ENCODE results near the gene NLRC5.

DNA sequence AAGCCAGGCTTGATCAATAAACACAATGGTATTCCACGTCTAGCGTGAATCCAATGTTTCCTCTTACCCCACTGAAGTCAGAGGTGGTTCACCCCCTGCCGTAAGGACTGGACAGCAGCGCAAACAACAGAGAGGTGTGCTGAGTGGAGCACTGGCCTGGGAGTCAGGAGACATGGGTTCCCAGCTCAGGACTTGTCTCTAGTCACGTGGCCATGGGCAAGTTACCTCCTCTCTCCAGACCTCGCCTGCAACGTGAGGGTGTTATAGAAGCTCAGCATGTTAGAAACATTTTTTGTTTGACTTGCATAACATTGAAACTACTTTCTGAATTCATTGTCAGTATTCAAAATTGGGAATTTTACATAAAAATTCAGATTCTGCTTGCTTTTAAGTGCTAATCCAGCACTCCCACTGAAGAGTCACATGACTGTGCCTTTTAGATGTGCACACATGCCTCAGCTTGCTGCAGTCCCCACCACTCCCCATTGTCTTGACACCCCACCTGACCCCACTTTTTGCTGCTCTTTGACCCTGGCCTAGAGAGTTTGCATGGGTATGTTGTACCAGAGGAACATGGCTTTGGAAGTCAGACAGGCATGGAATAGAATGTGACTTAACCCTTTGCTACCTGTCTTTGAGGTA is 94.2 kb downstream of the NLRC5 start:
- TF ChIP-seq, protein P1, sequence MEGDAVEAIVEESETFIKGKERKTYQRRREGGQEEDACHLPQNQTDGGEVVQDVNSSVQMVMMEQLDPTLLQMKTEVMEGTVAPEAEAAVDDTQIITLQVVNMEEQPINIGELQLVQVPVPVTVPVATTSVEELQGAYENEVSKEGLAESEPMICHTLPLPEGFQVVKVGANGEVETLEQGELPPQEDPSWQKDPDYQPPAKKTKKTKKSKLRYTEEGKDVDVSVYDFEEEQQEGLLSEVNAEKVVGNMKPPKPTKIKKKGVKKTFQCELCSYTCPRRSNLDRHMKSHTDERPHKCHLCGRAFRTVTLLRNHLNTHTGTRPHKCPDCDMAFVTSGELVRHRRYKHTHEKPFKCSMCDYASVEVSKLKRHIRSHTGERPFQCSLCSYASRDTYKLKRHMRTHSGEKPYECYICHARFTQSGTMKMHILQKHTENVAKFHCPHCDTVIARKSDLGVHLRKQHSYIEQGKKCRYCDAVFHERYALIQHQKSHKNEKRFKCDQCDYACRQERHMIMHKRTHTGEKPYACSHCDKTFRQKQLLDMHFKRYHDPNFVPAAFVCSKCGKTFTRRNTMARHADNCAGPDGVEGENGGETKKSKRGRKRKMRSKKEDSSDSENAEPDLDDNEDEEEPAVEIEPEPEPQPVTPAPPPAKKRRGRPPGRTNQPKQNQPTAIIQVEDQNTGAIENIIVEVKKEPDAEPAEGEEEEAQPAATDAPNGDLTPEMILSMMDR (IDR thresholded peaks at IDR 0.05) = no peak
- TF ChIP-seq POLR2A (IDR thresholded peaks at IDR 0.05) = no peak
